MM.1S (cell line): Measurements from ENCODE around the gene ZC2HC1B.

Source experiments
- EZH2 ChIP-seq: fragments of 300-600 bp; sonication (generic); optimal IDR thresholded peaks from 2 replicates; pipeline ENCODE3; 2017; ENCODE audit warnings: low read depth, mild to moderate bottlenecking, antibody characterized with exemption, low read length, mixed read lengths
- EZH2phosphoT487 ChIP-seq: fragments of 300-600 bp; sonication (generic); IDR thresholded peaks from 2 replicates; pipeline ENCODE4 v1.6.1; 2018; ENCODE audit warnings: antibody characterized with exemption, low read length
- TF ChIP-seq, protein P1 (sequence below): fragments of 300-600 bp; sonication (generic); IDR thresholded peaks from 2 replicates; pipeline ENCODE4 v1.5.1; 2016; ENCODE audit warnings: antibody characterized with exemption, low read length, mixed read lengths

DNA sequence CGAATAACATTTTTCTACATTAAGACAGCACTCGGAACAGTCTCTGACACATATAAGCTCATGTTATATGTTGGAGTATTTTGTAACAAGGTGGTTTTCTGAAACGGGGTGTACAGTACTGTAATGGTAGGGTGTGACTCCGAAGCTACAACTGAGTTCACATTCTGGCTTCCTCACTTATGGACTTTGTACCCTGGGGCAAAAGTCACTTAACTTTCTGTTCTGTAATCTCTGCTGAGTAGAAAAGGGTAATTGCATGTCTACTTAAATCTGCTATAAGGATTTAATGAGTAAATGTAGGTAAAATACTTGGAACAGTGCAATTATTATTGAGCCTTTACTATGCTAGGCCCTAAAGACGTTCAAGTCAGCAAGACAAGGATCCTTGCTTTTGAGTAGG lies 25.9 kb upstream of the ZC2HC1B start:
- TF ChIP-seq, protein P1, sequence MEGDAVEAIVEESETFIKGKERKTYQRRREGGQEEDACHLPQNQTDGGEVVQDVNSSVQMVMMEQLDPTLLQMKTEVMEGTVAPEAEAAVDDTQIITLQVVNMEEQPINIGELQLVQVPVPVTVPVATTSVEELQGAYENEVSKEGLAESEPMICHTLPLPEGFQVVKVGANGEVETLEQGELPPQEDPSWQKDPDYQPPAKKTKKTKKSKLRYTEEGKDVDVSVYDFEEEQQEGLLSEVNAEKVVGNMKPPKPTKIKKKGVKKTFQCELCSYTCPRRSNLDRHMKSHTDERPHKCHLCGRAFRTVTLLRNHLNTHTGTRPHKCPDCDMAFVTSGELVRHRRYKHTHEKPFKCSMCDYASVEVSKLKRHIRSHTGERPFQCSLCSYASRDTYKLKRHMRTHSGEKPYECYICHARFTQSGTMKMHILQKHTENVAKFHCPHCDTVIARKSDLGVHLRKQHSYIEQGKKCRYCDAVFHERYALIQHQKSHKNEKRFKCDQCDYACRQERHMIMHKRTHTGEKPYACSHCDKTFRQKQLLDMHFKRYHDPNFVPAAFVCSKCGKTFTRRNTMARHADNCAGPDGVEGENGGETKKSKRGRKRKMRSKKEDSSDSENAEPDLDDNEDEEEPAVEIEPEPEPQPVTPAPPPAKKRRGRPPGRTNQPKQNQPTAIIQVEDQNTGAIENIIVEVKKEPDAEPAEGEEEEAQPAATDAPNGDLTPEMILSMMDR = no peak
- TF ChIP-seq EZH2 = no peak
- no peak for TF ChIP-seq EZH2phosphoT487
